Effector memory CD8-positive, alpha-beta T cell (primary cell): Measurements from ENCODE around the gene GLT1D1.

ENCODE experiments used
- ATAC-seq: fragments of 150-1000 bp; cut with Tn5 transposase; replicated peaks from 2 replicates; pipeline ENCODE4 v1.10.0; 2021; ENCODE audit warnings: mild to moderate bottlenecking, moderate library complexity
- DNase-seq, 3 experiments: peaks; one replicate each; pipeline ENCODE4 v3.0.0; 2021
- H3K27ac Mint-ChIP-seq, 2 donors: one replicate each; pipeline ENCODE4 v1.8.0; 2022; ENCODE audit warnings: mild to moderate bottlenecking in 2 of 2, mixed read lengths in 2 of 2, moderate library complexity in 2 of 2
- H3K27me3 Mint-ChIP-seq, 2 donors: one replicate each; pipeline ENCODE4 v1.8.0; 2022; ENCODE audit warnings: mixed read lengths in 2 of 2
- H3K36me3 Mint-ChIP-seq: one replicate; pipeline ENCODE4 v1.8.0; 2022; ENCODE audit warnings: mild to moderate bottlenecking, moderate library complexity, mixed read lengths; ENCODE audit not compliant: insufficient read depth
- H3K4me1 Mint-ChIP-seq, 2 donors: one replicate each; pipeline ENCODE4 v1.8.0; 2022; ENCODE audit warnings: low read depth in 2 of 2, mixed read lengths in 2 of 2
- H3K4me3 Mint-ChIP-seq, 2 donors: one replicate each; pipeline ENCODE4 v1.8.0; 2022; ENCODE audit warnings: mild to moderate bottlenecking in 2 of 2, mixed read lengths in 2 of 2, moderate library complexity in 2 of 2
- H3K9me3 Mint-ChIP-seq, 2 donors: one replicate each; pipeline ENCODE4 v1.8.0; 2022; ENCODE audit warnings: mixed read lengths in 2 of 2

Gene GLT1D1

GRCh38 chr12:129002427-129002826 is 149.1 kb downstream of the GLT1D1 start:
- H3K4me3 Mint-ChIP-seq: no peak overlapping the region
- no peak for DNase-seq
- H3K27me3 Mint-ChIP-seq: peaks cover 41 to 56% of the 10 kb centered on the region in 2 donors
- no peaks in the 10 kb centered on the region for H3K9me3 Mint-ChIP-seq
- H3K36me3 Mint-ChIP-seq: no peaks in the 10 kb centered on the region
- H3K4me1 Mint-ChIP-seq: no peaks in the 10 kb centered on the region
- no peak overlapping the region for H3K27ac Mint-ChIP-seq
- no peak for ATAC-seq

- H3K4me1 Mint-ChIP-seq: no peaks in the 10 kb centered on the region
- peaks cover 49 to 66% of the 10 kb centered on the region in 2 donors for H3K27me3 Mint-ChIP-seq
- H3K4me3 Mint-ChIP-seq: no peak overlapping the region
- DNase-seq: no peak
- H3K36me3 Mint-ChIP-seq: no peaks in the 10 kb centered on the region
- no peak for ATAC-seq
- H3K27ac Mint-ChIP-seq: no peak overlapping the region
- peaks cover 0 to 9% of the 10 kb centered on the region in 2 donors for H3K9me3 Mint-ChIP-seq
These were observed 152.1 kb downstream of the GLT1D1 start for GRCh38 chr12:129005416-129005815.

DNA sequence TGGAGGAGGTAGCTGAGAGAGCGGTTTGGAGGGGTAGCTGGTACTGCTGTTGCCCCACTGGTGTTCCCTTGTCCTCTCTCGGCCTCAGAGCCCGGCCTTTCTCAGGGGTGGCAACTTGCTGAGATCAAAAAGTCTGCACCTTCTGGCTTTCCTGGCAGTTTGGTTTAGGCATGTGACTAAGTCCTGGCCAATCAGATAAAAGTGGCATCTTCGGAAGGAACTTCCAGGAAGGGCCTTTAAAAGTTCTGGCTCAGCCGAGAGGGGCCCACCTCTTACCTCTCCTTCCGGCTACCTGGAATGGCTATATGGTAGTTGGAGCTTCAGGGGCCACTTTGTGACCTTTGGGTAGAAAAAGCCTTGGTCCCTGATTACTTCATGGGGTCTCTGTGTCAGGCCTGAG is 152.6 kb downstream of the GLT1D1 start:
- no peaks in the 10 kb centered on the region for H3K4me1 Mint-ChIP-seq
- DNase-seq (no peak), ATAC-seq (no peak)
- H3K27ac Mint-ChIP-seq: no peak overlapping the region
- H3K27me3 Mint-ChIP-seq: peaks cover 52 to 70% of the 10 kb centered on the region in 2 donors
- peaks cover 0 to 9% of the 10 kb centered on the region in 2 donors for H3K9me3 Mint-ChIP-seq
- no peak overlapping the region for H3K4me3 Mint-ChIP-seq
- H3K36me3 Mint-ChIP-seq: no peaks in the 10 kb centered on the region

- no peak overlapping the region for H3K27ac Mint-ChIP-seq
- no peak for ATAC-seq
- no peak overlapping the region for H3K4me3 Mint-ChIP-seq
- H3K4me1 Mint-ChIP-seq: no peaks in the 10 kb centered on the region
- H3K9me3 Mint-ChIP-seq: peaks cover 0 to 9% of the 10 kb centered on the region in 2 donors
- no peak for DNase-seq
- H3K36me3 Mint-ChIP-seq: no peaks in the 10 kb centered on the region
- H3K27me3 Mint-ChIP-seq: peaks cover 36 to 72% of the 10 kb centered on the region in 2 donors
These were observed 156.8 kb downstream of the GLT1D1 start for GRCh38 chr12:129009833-129010622.

DNA sequence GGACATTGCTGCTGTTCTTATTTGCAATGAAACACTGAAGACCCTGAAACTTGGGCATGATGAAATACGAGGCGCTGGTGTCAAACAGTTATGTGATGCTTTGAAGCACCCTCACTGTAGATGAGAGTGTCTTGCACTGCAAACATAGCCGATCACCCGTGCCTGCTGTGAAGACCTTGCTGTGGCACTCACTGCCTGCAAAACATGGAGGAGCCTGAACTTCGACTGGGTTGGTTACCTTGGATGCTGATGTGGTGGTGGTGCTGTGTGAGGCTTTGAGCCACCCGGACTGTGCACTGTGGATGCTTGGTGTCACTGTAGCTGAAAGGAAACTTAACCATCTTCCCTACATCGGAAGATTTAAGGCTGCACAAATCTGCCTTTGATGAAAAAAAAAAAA is 162.9 kb downstream of the GLT1D1 start:
- no peaks in the 10 kb centered on the region for H3K4me1 Mint-ChIP-seq
- DNase-seq (no peak), ATAC-seq (no peak)
- H3K4me3 Mint-ChIP-seq: no peak overlapping the region
- peaks cover 12 to 34% of the 10 kb centered on the region in 2 donors for H3K27me3 Mint-ChIP-seq
- H3K9me3 Mint-ChIP-seq: no peaks in the 10 kb centered on the region
- H3K36me3 Mint-ChIP-seq: no peaks in the 10 kb centered on the region
- H3K27ac Mint-ChIP-seq: no peak overlapping the region

DNA sequence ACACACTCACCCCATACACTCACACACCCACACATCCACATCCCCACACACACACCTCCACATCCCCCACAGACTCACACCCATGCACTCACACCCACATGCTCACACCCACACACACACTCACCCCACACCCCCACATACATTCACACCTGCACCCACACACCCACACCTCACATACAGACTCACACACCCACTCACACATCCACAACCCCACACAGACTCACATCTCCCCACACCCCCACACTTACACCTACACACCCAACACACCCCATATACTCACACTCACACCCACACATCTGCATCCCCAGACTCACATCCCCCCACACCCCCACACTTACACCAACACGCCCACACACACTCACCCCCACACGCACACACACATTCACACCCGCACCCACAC is 171.8 kb downstream of the GLT1D1 start:
- DNase-seq (no peak), ATAC-seq (no peak)
- H3K27me3 Mint-ChIP-seq: peaks cover 0 to 17% of the 10 kb centered on the region in 2 donors
- no peak overlapping the region for H3K4me3 Mint-ChIP-seq
- no peaks in the 10 kb centered on the region for H3K9me3 Mint-ChIP-seq
- H3K4me1 Mint-ChIP-seq: no peaks in the 10 kb centered on the region
- H3K36me3 Mint-ChIP-seq: no peaks in the 10 kb centered on the region
- H3K27ac Mint-ChIP-seq: no peak overlapping the region

DNA sequence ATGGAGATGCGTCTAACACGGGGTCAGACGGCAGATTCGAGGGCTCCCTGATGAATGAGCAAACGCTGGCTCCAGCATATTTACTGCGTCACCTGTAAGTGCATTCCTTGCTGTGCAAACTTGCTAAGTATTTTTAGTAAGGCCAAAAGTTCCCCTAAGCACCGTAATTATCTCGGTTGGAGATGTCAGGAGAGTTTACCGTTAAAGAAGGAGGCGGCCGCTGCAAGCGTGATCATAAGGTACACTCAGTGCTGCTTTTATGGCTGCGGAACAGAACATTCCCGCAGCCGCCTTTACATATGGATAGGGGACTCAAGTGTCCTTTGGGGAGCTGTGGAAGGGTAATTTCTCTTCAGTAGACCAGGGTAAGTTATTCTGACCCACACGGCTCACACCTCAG is 175.6 kb downstream of the GLT1D1 start:
- Mint-ChIP-seq H3K9me3 (no peaks in the 10 kb centered on the region), H3K27me3 (peaks cover 12 to 39% of the 10 kb centered on the region in 2 donors), H3K36me3 (no peaks in the 10 kb centered on the region), H3K4me1 (no peaks in the 10 kb centered on the region), H3K4me3 (no peak overlapping the region), H3K27ac (no peak overlapping the region)
- no peak for ATAC-seq
- no peak for DNase-seq
